ENCODE measurements around the gene BRI3BP.
"Not testable (repeated sequence)": the region's sequence is repeated elsewhere in the genome, so short reads cannot be mapped to it uniquely, and the experiment has no call there.

The BRI3BP gene

GRCh38 chr12:124975276-124975675, 18.2 kb upstream of the BRI3BP start:
- no peak for DNase-seq

GRCh38 chr12:124976999-124977398, 16.4 kb upstream of the BRI3BP start:
- DNase-seq: no peak

- no peak for DNase-seq
These were observed 13.9 kb upstream of the BRI3BP start for GRCh38 chr12:124979568-124979967.

GRCh38 chr12:124980098-124980892, 13.2 kb upstream of the BRI3BP start:
- no peak for DNase-seq

GRCh38 chr12:124986876-124987275, 6.6 kb upstream of the BRI3BP start:
- DNase-seq: not testable (repeated sequence)

GRCh38 chr12:124992874-124993625, 395 bp upstream of the BRI3BP start:
- DNase-seq: peak; percentile 65

- DNase-seq: peak; percentile 49
These were observed 1.1 kb downstream of the BRI3BP start for GRCh38 chr12:124994437-124994975.

- DNase-seq: no peak
These were observed 1.9 kb downstream of the BRI3BP start for GRCh38 chr12:124995200-124995961.

GRCh38 chr12:124998705-124999104, 5.3 kb downstream of the BRI3BP start:
- no peak for DNase-seq

GRCh38 chr12:125001636-125002035, 8.2 kb downstream of the BRI3BP start:
- DNase-seq: no peak

GRCh38 chr12:125003021-125003420, 9.6 kb downstream of the BRI3BP start:
- no peak for DNase-seq

- DNase-seq: no peak
These were observed 11.2 kb downstream of the BRI3BP start for GRCh38 chr12:125004621-125005020.

GRCh38 chr12:125005652-125006051, 12.2 kb downstream of the BRI3BP start:
- DNase-seq: no peak

GRCh38 chr12:125006365-125006764, 12.9 kb downstream of the BRI3BP start:
- no peak for DNase-seq

- no peak for DNase-seq
These were observed 20.5 kb downstream of the BRI3BP start for GRCh38 chr12:125013816-125014442.

- no peak for DNase-seq
These were observed 21.1 kb downstream of the BRI3BP start for GRCh38 chr12:125014526-125014925.

- no peak for DNase-seq
These were observed 22.4 kb downstream of the BRI3BP start for GRCh38 chr12:125015680-125016310.

- DNase-seq: no peak
These were observed 24.4 kb downstream of the BRI3BP start for GRCh38 chr12:125017801-125018200.

- no peak for DNase-seq
These were observed 24.9 kb downstream of the BRI3BP start for GRCh38 chr12:125018356-125018755.

GRCh38 chr12:125021096-125021495, 27.7 kb downstream of the BRI3BP start:
- DNase-seq: no peak

GRCh38 chr12:125021771-125022170, 28.3 kb downstream of the BRI3BP start:
- no peak for DNase-seq

GRCh38 chr12:125023065-125023464, 29.6 kb downstream of the BRI3BP start:
- DNase-seq: no peak

Measured in KG1 (cell line).